Kidney epithelial cell (primary cell): ENCODE data around the gene SCUBE2. TPM values are rescaled to one million over a fixed set of nuclear protein-coding genes. Genes with fewer than 3 reads are reported as not detected.

ENCODE experiments used
- DNase-seq: peaks from one replicate; pipeline ENCODE4 v3.0.0-alpha.2; 2010; ENCODE audit warnings: low read depth
- H3K27me3 ChIP-seq: 2 replicates; pipeline ENCODE4 v1.6.0; 2011; ENCODE audit warnings: low read length; ENCODE audit not compliant: control insufficient read depth, insufficient read depth
- H3K36me3 ChIP-seq: 2 replicates; pipeline ENCODE4 v1.5.1; 2011; ENCODE audit warnings: low read length; ENCODE audit not compliant: control insufficient read depth, insufficient read depth
- H3K4me3 ChIP-seq: 2 replicates; pipeline ENCODE4 v1.5.1; 2011; ENCODE audit warnings: low read depth, mild to moderate bottlenecking, control low read depth, low read length
- total RNA-seq: library from RNA; depleted of rRNA; stranded (reverse); fragments of >200 nt; gene quantifications from 2 replicates; pipeline ENCODE4 v1.2.3, GENCODE V29; 2015
- TF ChIP-seq, protein P1 (sequence below): IDR thresholded peaks from 2 replicates; pipeline ENCODE4 v1.5.1; 2011; ENCODE audit warnings: mild to moderate bottlenecking, moderate library complexity, low read length, control low read depth, inconsistent platforms; ENCODE audit not compliant: insufficient read depth, poor library complexity, severe bottlenecking

The SCUBE2 gene
- total RNA-seq, 1 donor from 2014 or later: 1.3 TPM

DNA sequence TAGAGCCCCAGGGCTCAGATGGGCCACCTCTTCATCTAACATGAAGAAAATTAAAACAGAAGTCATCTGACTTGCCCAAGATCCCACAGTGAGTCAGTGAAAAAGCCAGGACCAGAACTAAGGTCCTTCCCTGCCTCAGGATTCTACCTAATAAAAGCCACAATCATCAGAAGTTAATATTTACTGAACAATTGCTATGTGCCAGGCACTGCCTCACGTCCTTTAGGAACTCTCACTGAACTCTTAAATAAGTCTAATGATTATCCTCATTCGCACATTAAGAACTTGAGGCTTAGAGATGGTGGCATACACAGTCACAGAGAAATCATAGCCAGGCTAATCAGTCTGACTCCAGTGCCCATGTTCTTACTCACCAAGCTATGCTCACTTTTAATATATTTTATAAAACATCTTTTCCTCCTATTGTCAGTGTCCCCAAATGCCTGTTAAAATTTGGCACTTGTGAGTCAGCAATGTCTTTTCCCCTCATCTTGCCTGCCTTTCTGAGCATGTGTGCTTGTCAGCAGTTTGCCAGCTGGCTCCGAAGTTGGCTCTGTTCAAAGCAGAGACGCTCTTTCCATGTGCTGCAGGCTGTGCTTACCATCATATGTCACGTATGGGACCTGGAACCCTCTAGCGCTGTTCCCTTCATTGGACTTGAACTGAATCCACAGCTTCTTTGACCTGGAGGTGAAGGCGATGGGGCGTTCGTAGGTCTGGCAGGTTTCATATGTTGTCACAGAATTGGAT lies 66.1 kb downstream of the SCUBE2 start:
- TF ChIP-seq, protein P1, sequence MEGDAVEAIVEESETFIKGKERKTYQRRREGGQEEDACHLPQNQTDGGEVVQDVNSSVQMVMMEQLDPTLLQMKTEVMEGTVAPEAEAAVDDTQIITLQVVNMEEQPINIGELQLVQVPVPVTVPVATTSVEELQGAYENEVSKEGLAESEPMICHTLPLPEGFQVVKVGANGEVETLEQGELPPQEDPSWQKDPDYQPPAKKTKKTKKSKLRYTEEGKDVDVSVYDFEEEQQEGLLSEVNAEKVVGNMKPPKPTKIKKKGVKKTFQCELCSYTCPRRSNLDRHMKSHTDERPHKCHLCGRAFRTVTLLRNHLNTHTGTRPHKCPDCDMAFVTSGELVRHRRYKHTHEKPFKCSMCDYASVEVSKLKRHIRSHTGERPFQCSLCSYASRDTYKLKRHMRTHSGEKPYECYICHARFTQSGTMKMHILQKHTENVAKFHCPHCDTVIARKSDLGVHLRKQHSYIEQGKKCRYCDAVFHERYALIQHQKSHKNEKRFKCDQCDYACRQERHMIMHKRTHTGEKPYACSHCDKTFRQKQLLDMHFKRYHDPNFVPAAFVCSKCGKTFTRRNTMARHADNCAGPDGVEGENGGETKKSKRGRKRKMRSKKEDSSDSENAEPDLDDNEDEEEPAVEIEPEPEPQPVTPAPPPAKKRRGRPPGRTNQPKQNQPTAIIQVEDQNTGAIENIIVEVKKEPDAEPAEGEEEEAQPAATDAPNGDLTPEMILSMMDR: no peak
- no peak for DNase-seq
- no peaks in the 10 kb centered on the region for H3K36me3 ChIP-seq
- H3K27me3 ChIP-seq: no peaks in the 10 kb centered on the region
- H3K4me3 ChIP-seq: no peak overlapping the region

DNA sequence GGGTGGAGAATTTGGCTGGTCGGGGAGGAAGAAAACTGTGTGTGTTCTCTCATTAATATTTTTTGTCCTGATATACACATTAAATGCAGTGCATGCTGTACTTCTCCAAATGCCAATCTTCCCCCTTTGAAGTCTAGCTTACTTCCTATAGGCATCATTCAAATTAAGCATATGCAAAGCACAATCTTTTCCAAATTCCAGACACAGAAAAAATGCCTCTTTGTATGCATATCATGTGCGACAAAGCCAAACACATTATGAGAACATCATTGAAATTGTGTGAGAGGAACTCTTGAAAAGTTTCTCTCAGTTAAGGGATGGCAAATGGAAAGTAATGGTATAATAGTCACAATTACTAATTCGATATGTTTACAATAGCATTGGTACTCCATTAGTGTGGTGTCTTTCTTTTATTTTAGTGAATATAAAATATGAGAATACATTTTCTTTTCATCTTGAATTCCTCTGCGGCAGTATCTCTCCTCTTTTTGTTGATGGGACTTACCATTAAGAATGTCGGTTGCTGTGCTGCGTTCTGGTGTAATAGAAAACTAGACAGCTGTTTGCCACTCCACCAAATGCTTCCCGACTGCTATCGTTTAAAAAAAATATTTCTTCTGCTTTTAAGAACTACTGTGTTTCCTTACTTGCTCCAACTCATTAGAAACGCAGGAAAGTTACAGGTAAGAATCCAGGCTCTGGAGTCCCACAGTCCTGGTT lies 68.3 kb downstream of the SCUBE2 start:
- DNase-seq: no peak
- Histone ChIP-seq H3K4me3 (no peak overlapping the region), H3K36me3 (no peaks in the 10 kb centered on the region), H3K27me3 (no peaks in the 10 kb centered on the region)
- TF ChIP-seq, protein P1: no peak

DNA sequence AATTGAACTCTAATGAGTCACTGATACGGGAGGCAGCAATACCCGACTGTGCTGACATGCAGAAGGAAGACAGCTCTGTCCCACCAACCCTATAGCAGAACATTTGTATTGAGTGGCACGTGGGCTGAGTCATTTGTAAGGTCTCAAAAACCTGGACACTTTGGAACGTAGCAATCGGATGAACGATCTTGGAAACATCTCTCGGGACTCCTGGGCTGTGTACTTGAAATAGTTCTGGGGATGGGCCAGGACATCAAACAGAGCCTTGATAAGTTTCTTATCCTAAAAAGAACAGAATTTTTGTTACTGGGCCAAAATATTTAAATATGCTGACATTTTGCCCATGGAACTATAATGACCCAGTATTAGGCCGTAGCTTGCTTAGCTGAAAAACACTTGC lies 70.5 kb downstream of the SCUBE2 start:
- Histone ChIP-seq H3K4me3 (no peak overlapping the region), H3K36me3 (no peaks in the 10 kb centered on the region), H3K27me3 (no peaks in the 10 kb centered on the region)
- TF ChIP-seq, protein P1: no peak
- DNase-seq: no peak

DNA sequence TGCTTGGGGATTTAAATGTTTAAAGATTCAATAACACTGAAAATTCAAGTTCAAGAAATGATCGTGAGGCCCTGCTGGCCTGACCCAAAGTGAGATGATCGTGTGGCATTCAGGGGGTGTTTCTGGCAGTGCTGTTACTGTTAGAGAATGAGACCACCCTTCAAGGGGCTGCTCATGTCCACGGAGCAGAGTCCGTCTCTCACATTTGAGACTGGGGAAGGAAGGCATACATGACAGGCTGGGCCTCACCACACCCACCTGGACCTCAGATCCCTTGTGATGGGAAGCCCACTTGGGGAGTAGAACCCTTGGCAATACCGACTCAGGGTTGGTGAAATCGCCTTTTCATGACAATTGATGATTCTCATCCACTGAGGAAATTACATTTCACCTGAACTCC lies 71.5 kb downstream of the SCUBE2 start:
- TF ChIP-seq, protein P1: no peak
- DNase-seq: no peak
- H3K4me3 ChIP-seq: no peak overlapping the region
- H3K36me3 ChIP-seq: no peaks in the 10 kb centered on the region
- H3K27me3 ChIP-seq: no peaks in the 10 kb centered on the region

DNA sequence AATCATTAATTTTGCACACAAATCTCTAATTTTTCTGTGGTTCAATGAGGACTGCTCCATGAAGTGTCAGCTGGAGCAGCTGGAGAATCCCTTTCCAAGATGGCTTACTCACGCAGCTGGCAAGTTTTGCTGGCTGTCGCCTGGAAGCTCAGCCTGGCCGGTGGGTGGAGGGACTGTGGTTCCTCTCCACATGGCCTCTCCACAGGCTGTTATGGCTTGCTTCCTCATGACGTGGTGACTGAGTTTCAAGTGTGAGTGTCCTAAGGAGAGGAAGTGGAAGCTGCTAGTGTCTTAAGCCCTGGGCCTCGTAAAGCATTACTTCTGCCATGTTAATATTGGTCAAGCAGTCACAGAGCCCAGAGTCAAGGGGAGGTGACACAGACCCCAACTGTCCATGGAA lies 73.6 kb downstream of the SCUBE2 start:
- no peaks in the 10 kb centered on the region for H3K36me3 ChIP-seq
- H3K27me3 ChIP-seq: no peaks in the 10 kb centered on the region
- H3K4me3 ChIP-seq: no peak overlapping the region
- TF ChIP-seq, protein P1: no peak
- DNase-seq: no peak
